IPS-18a (cell line): ENCODE results near the gene SLC17A5.

ENCODE experiments used
- H3K27ac ChIP-seq: one replicate; pipeline ENCODE4 v1.5.1; 2013; ENCODE audit warnings: low read length
- H3K27me3 ChIP-seq: one replicate; pipeline ENCODE4 v1.6.1; 2013; ENCODE audit warnings: mild to moderate bottlenecking, low read length; ENCODE audit not compliant: control insufficient read depth, insufficient read depth
- H3K36me3 ChIP-seq: one replicate; pipeline ENCODE4 v1.6.1; 2013; ENCODE audit warnings: low read depth, low read length; ENCODE audit not compliant: control insufficient read depth
- H3K4me1 ChIP-seq: one replicate; pipeline ENCODE4 v1.6.1; 2013; ENCODE audit warnings: low read depth, low read length; ENCODE audit not compliant: control insufficient read depth
- H3K4me3 ChIP-seq: one replicate; pipeline ENCODE4 v1.5.1; 2013; ENCODE audit warnings: low read length
- H3K9ac ChIP-seq: one replicate; pipeline ENCODE4 v1.6.1; 2013; ENCODE audit warnings: mild to moderate bottlenecking, low read length, moderate library complexity
- H3K9me3 ChIP-seq: one replicate; pipeline ENCODE4 v1.6.1; 2013; ENCODE audit warnings: low read depth, low read length; ENCODE audit not compliant: control insufficient read depth

Gene SLC17A5

GRCh38 chr6:73610444-73611275 lies 43.1 kb downstream of the SLC17A5 start:
- no peaks in the 10 kb centered on the region for H3K27me3 ChIP-seq
- H3K9me3 ChIP-seq, result no peaks in the 10 kb centered on the region
- H3K4me3 ChIP-seq, result no peak overlapping the region
- peaks cover 3% of the 10 kb centered on the region for H3K36me3 ChIP-seq
- H3K4me1 ChIP-seq, result no peaks in the 10 kb centered on the region
- no peak overlapping the region for H3K27ac ChIP-seq
- no peak overlapping the region for H3K9ac ChIP-seq

GRCh38 chr6:73608761-73609160 lies 45.0 kb downstream of the SLC17A5 start:
- Histone ChIP-seq H3K36me3 (peaks cover 3% of the 10 kb centered on the region), H3K9me3 (no peaks in the 10 kb centered on the region), H3K4me3 (no peak overlapping the region), H3K4me1 (no peaks in the 10 kb centered on the region), H3K27ac (no peak overlapping the region), H3K27me3 (no peaks in the 10 kb centered on the region), H3K9ac (no peak overlapping the region)

- Histone ChIP-seq H3K9ac (no peak overlapping the region), H3K27ac (no peak overlapping the region), H3K36me3 (peaks cover 3% of the 10 kb centered on the region), H3K4me3 (no peak overlapping the region), H3K27me3 (no peaks in the 10 kb centered on the region), H3K9me3 (no peaks in the 10 kb centered on the region), H3K4me1 (no peaks in the 10 kb centered on the region)
Measured at GRCh38 chr6:73606428-73606827, 47.4 kb downstream of the SLC17A5 start.

- H3K36me3 ChIP-seq, result peaks cover 3% of the 10 kb centered on the region
- no peak overlapping the region for H3K4me3 ChIP-seq
- H3K27ac ChIP-seq, result no peak overlapping the region
- H3K4me1 ChIP-seq, result no peaks in the 10 kb centered on the region
- H3K9ac ChIP-seq, result no peak overlapping the region
- no peaks in the 10 kb centered on the region for H3K9me3 ChIP-seq
- H3K27me3 ChIP-seq, result no peaks in the 10 kb centered on the region
Measured at GRCh38 chr6:73604461-73604860, 49.3 kb downstream of the SLC17A5 start.

GRCh38 chr6:73604020-73604419 lies 49.8 kb downstream of the SLC17A5 start:
- no peaks in the 10 kb centered on the region for H3K9me3 ChIP-seq
- H3K4me3 ChIP-seq, result no peak overlapping the region
- no peak overlapping the region for H3K9ac ChIP-seq
- no peaks in the 10 kb centered on the region for H3K4me1 ChIP-seq
- H3K36me3 ChIP-seq, result peaks cover 3% of the 10 kb centered on the region
- no peaks in the 10 kb centered on the region for H3K27me3 ChIP-seq
- H3K27ac ChIP-seq, result no peak overlapping the region

- no peaks in the 10 kb centered on the region for H3K9me3 ChIP-seq
- H3K27ac ChIP-seq, result peak overlapping the region; percentile 95
- no peaks in the 10 kb centered on the region for H3K27me3 ChIP-seq
- peaks cover 18% of the 10 kb centered on the region for H3K4me1 ChIP-seq
- peak overlapping the region; percentile 70 for H3K9ac ChIP-seq
- H3K36me3 ChIP-seq, result no peaks in the 10 kb centered on the region
- peak overlapping the region; percentile 26 for H3K4me3 ChIP-seq
Measured at GRCh38 chr6:73586416-73586974, 67.3 kb downstream of the SLC17A5 start.

DNA sequence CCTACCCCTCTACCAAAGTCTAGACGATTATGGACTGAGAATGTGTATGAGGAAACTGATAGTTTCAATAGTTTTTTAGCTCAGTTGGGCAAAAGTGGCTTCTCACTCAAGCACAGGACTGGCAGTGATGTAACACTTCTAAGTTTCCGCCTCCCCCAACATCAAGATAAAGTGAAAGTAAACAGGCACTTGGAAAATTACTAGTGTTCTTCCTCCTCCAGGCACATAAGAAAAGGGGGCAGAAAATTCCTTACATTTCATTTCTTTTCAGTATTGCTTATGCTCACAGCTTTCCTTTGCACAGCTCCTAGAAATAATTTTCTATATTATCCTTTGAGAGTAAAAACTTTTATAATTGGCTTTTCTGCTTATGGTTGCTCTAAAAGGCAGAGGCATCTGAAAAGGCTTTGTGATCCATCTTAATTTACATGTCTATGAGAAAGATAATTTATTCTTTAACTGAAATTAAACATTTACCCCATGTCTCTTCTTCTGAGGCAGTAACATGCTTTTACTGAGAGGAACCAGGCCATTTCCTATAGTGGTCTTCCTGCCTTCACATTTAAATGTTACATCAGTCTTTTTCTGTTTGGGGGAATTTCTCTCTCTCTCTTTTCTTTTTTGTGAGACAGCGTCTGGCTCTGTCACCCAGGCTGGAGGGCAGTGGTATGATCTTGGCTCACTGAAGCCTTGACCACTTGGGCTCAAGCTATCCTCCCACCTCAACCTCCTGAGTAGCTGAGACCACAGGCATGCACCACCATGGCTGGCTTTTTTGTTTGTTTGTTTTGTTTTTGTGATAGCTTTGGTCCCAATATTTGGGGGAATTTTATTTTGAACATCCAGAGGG lies 68.0 kb downstream of the SLC17A5 start:
- Histone ChIP-seq H3K36me3 (no peaks in the 10 kb centered on the region), H3K27me3 (no peaks in the 10 kb centered on the region), H3K4me3 (peak overlapping the region; percentile 26), H3K9ac (peak overlapping the region; percentile 70), H3K4me1 (peaks cover 23% of the 10 kb centered on the region), H3K9me3 (no peaks in the 10 kb centered on the region), H3K27ac (peak overlapping the region; percentile 95)

DNA sequence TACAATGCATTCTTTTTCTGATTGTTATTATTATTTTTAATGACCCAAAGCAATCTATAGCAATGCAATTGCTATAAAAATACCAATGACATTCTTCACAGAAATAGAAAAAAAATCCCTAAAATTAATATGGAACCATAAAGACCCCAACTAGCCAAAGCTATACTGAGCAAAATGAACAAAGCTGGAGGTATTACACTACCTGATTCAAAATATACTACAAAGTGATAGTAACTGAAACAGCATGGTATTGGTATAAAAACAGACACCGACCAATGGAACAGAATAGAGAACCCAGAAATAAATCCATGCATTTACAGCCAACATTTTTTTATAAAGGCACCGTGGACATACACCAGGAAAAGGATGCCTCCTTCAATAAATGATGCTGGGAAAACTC lies 72.5 kb downstream of the SLC17A5 start:
- H3K4me3 ChIP-seq, result peak overlapping the region; percentile 50
- H3K4me1 ChIP-seq, result peaks cover 48% of the 10 kb centered on the region
- H3K9me3 ChIP-seq, result no peaks in the 10 kb centered on the region
- H3K27me3 ChIP-seq, result no peaks in the 10 kb centered on the region
- H3K27ac ChIP-seq, result peak overlapping the region; percentile 99
- no peaks in the 10 kb centered on the region for H3K36me3 ChIP-seq
- H3K9ac ChIP-seq, result peak overlapping the region; percentile 88

DNA sequence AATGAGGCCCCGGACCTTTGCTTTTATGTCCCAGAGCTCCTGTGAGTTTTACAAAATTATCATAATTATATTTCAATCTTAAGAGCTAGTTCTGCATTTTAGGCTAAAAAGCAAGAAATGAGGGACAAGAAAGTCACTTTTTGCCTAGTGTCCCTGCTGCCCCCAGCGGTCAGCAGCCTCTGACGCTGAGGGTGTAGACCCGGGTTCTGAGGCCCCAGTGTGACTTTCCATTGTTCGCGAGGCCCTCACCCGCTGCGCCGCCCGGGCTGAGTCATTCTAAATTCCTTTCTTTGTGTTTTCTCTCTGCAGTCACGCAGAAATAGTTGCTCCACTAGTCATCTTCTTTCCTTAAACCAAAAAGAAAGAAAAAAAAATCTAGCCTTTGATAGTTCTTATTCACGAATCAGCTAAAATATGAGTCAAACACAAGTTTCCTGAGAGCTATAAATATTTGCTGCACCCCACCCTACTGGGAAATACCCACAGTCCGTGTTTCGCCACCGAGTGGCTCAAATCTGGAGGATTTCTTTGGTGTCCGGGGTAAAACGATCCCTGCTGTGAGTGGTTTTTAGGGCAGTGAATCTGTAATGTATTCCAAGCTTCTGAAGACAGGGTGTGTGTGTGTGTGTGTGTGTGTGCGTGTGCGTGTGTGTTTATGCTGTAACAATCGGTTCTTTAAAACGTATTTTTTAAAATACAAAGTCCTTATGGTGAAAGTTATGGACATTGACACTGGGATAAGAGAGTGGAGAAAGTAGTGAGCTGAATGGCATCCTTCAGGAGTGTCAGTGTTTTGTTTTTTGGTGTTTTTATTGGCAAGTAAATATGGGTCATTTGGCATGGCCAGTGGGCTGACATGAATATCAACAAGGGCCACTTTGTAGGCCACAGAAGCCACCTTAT lies 73.3 kb downstream of the SLC17A5 start:
- H3K4me3 ChIP-seq, result peak overlapping the region; percentile 50
- peak overlapping the region; percentile 88 for H3K9ac ChIP-seq
- H3K9me3 ChIP-seq, result no peaks in the 10 kb centered on the region
- H3K27me3 ChIP-seq, result no peaks in the 10 kb centered on the region
- peaks cover 40% of the 10 kb centered on the region for H3K4me1 ChIP-seq
- peak overlapping the region; percentile 99 for H3K27ac ChIP-seq
- H3K36me3 ChIP-seq, result no peaks in the 10 kb centered on the region

GRCh38 chr6:73579851-73580246 lies 73.9 kb downstream of the SLC17A5 start:
- H3K36me3 ChIP-seq, result no peaks in the 10 kb centered on the region
- no peaks in the 10 kb centered on the region for H3K9me3 ChIP-seq
- no peaks in the 10 kb centered on the region for H3K27me3 ChIP-seq
- peaks cover 36% of the 10 kb centered on the region for H3K4me1 ChIP-seq
- H3K27ac ChIP-seq, result peak overlapping the region; percentile 95
- H3K9ac ChIP-seq, result peak overlapping the region; percentile 88
- H3K4me3 ChIP-seq, result peak overlapping the region; percentile 50

DNA sequence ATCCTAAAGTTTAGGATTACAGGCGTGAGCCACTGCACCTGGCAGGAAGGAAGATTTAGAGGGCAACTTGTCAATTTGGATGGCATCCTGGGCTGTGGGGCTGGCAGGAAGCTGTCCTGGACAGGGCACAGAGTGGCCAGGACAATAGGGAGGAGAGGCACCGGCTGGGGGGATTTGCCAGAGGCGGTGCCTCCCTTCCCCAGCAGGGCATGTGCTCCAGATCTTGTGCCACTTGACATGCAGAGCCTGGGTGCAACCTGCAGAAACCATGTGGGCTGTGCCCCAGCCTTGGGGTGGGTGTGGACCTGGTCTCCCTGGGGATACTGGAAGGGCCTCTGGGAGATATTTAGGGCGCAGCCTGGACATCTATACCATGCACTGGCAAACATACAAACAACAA lies 74.4 kb downstream of the SLC17A5 start:
- peak overlapping the region; percentile 95 for H3K27ac ChIP-seq
- H3K4me3 ChIP-seq, result peak overlapping the region; percentile 9
- no peaks in the 10 kb centered on the region for H3K36me3 ChIP-seq
- peaks cover 36% of the 10 kb centered on the region for H3K4me1 ChIP-seq
- peak overlapping the region; percentile 88 for H3K9ac ChIP-seq
- no peaks in the 10 kb centered on the region for H3K27me3 ChIP-seq
- H3K9me3 ChIP-seq, result no peaks in the 10 kb centered on the region
